Subcutaneous abdominal adipose tissue (tissue), 5 donors: ENCODE results near the gene DLK2.

Experiments
- H3K27ac ChIP-seq: one replicate; pipeline ENCODE4 v1.7.0; 2013; ENCODE audit warnings: low read depth, mild to moderate bottlenecking, inconsistent platforms, low read length, moderate library complexity
- H3K27me3 ChIP-seq, 5 donors: one replicate each; pipeline ENCODE4 v1.7.0; 2013; ENCODE audit warnings: low read length in 5 of 5, inconsistent platforms in 1 of 5; ENCODE audit not compliant: control insufficient read depth in 5 of 5, insufficient read depth in 4 of 5
- H3K36me3 ChIP-seq, 5 donors: one replicate each; pipeline ENCODE4 v1.7.0; 2013; ENCODE audit warnings: low read length in 5 of 5; ENCODE audit not compliant: control insufficient read depth in 5 of 5, insufficient read depth in 5 of 5
- H3K4me1 ChIP-seq, 5 donors: one replicate each; pipeline ENCODE4 v1.7.0; 2013; ENCODE audit warnings: low read length in 5 of 5, mild to moderate bottlenecking in 3 of 5, moderate library complexity in 1 of 5; ENCODE audit not compliant: control insufficient read depth in 5 of 5, insufficient read depth in 5 of 5
- H3K4me3 ChIP-seq, 5 donors: one replicate each; pipeline ENCODE4 v1.7.0; 2013; ENCODE audit warnings: low read length in 5 of 5, low read depth in 1 of 5
- H3K9ac ChIP-seq, 5 donors: one replicate each; pipeline ENCODE4 v1.7.0; 2013; ENCODE audit warnings: low read length in 5 of 5, mild to moderate bottlenecking in 4 of 5, moderate library complexity in 3 of 5
- H3K9me3 ChIP-seq, 5 donors: one replicate each; pipeline ENCODE4 v1.7.0; 2013; ENCODE audit warnings: low read length in 5 of 5; ENCODE audit not compliant: control insufficient read depth in 5 of 5
- donor health status: healthy.
- donor health status: healthy.
- donor health status: healthy.
- donor health status: healthy.
- donor health status: healthy.

DLK2 gene

DNA sequence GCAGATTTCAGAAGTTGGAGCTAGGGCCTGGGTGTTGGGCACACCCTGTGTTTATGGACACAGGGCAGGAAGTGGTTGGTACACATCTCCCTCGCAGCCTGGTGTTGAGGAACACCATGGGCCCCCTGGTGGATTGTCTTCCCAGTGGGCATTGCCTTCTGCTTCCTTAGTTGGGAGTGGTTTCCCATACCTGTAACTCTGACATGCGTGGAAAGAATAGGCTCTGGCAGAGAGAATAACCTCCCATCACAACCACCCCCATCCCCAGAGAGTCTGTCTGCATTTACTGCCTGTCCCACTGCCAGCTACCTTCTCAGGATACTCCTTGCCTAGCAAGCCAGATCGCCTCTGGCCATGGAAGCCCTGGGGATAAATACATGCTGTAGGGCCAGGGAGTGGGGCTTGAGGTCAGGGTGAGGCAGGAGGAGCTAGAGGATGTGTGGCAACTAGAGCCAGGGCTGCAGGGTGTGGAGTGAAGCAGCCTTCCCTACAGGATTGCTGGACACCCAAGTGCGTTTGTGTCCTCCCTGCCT is 40.1 kb upstream of the DLK2 start:
- no peaks in the 10 kb centered on the region for H3K9me3 ChIP-seq
- H3K9ac ChIP-seq, result no peak overlapping the region
- H3K4me3 ChIP-seq, result no peak overlapping the region
- H3K4me1 ChIP-seq, result peaks cover 5 to 46% (median 15%) of the 10 kb centered on the region in 5 donors
- peaks cover 2 to 35% (median 31%) of the 10 kb centered on the region in 5 donors for H3K36me3 ChIP-seq
- no peaks in the 10 kb centered on the region for H3K27me3 ChIP-seq
- no peak overlapping the region for H3K27ac ChIP-seq

DNA sequence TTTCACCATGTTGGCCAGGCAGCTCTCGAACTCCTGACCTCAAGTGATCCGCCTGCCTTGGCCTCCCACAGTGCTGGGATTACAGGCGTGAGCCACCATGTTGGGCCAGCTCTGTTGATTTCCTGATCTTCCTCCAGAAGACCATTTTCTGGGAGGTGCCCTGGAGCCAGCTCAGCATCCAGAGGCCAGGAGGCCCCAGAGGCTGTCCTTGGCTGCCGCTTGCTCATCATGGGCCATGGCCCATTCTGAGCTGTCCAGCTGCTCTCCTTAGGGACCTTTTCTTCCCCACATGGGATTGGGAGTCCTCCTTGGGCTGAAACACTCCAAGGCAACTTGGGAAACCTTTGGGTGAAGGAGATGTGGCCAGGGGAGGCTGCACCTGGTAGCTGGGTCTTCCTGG is 39.4 kb upstream of the DLK2 start:
- H3K9me3 ChIP-seq, result no peaks in the 10 kb centered on the region
- peaks cover 2 to 31% (median 29%) of the 10 kb centered on the region in 5 donors for H3K36me3 ChIP-seq
- H3K9ac ChIP-seq, result no peak overlapping the region
- peaks cover 5 to 40% (median 14%) of the 10 kb centered on the region in 5 donors for H3K4me1 ChIP-seq
- H3K27me3 ChIP-seq, result no peaks in the 10 kb centered on the region
- H3K4me3 ChIP-seq, result no peak overlapping the region
- no peak overlapping the region for H3K27ac ChIP-seq

DNA sequence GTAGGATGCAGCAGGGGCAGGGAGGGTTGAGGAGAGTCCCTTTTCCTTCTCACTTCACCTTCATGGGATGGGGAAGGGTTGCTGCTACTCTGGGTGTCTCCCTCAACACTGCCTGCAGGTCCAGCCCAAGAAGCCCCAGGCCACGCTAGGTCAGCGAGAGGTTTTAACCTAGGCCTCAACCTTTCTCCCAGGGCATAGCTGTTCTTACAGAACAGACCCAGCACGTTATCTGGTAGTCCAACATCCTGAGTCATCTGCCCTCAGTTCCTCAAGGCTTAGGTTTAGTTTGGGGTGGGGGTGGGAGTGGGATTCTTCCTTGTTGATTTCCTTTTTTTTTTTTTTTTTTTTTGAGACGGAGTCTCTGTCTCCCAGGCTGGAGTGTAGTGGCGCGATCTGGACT is 39.0 kb upstream of the DLK2 start:
- H3K9me3 ChIP-seq, result no peaks in the 10 kb centered on the region
- peaks cover 5 to 35% (median 12%) of the 10 kb centered on the region in 5 donors for H3K4me1 ChIP-seq
- H3K27ac ChIP-seq, result no peak overlapping the region
- H3K9ac ChIP-seq, result no peak overlapping the region
- H3K36me3 ChIP-seq, result peaks cover 0 to 31% (median 26%) of the 10 kb centered on the region in 5 donors
- no peak overlapping the region for H3K4me3 ChIP-seq
- no peaks in the 10 kb centered on the region for H3K27me3 ChIP-seq

DNA sequence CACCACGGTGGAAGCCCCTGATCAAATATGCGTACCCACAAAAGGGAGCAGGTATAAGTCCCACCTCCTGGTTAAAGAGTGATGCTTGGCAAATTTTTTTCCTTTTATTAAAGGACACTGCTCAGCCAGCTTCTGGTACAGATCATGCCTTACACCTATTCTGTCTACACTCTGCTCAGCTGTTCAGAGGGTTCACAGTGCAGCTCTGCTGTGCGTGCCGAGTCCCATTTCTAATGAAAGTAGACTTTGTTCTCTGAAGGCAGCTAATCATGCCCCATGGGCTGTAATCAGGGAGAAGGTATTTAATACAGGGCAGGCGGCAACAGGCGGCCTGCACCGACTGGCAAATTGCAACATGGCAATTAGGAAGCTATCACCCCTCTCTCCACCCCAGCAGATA is 38.5 kb upstream of the DLK2 start:
- Histone ChIP-seq H3K36me3 (peaks cover 0 to 27% (median 21%) of the 10 kb centered on the region in 5 donors), H3K9me3 (no peaks in the 10 kb centered on the region), H3K27ac (no peak overlapping the region), H3K4me1 (peaks cover 4 to 30% (median 12%) of the 10 kb centered on the region in 5 donors), H3K27me3 (no peaks in the 10 kb centered on the region), H3K9ac (no peak overlapping the region), H3K4me3 (no peak overlapping the region)

DNA sequence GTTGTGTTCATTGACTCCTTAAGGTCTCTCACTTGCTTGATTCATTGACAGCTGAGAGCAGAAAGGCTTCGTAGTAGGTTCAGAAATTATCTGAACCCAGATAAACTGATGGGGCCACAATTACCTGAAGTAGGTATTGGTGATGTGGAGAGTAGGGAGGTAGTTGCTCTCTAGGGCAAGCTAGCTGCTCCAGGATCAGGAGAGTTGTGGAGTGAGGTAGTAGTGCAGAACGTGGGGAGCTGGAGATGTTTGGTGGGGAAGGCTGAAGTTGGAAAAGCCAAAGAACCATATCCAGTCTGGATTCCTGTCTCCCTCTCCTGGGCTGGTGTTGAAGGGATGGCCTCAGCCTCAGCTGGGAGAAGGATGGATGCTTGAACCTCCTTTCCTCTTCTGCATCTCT is 37.9 kb upstream of the DLK2 start:
- Histone ChIP-seq H3K36me3 (peaks cover 0 to 21% (median 15%) of the 10 kb centered on the region in 5 donors), H3K9me3 (no peaks in the 10 kb centered on the region), H3K27ac (no peak overlapping the region), H3K27me3 (no peaks in the 10 kb centered on the region), H3K4me1 (peaks cover 4 to 26% (median 12%) of the 10 kb centered on the region in 5 donors), H3K4me3 (no peak overlapping the region), H3K9ac (no peak overlapping the region)

DNA sequence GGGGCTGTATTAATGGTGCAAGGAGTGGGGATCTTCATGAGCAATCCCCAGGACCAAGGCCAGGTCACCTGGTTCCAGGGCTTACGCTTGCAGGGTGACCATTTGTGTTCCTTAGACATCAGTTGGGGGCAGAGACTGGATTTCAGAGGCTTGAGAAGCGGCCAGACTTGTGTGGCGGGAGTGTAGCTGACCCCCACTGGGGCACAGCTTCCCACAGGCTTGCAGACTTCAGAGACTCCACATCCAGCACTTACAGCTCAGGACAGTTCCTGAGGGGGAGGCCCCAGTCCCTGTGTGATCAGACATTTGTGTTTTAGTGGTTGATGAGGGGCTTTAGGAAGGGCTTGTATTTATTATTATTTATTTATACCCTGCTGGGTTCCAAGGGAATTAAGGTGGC is 37.3 kb upstream of the DLK2 start:
- H3K9ac ChIP-seq, result no peak overlapping the region

DNA sequence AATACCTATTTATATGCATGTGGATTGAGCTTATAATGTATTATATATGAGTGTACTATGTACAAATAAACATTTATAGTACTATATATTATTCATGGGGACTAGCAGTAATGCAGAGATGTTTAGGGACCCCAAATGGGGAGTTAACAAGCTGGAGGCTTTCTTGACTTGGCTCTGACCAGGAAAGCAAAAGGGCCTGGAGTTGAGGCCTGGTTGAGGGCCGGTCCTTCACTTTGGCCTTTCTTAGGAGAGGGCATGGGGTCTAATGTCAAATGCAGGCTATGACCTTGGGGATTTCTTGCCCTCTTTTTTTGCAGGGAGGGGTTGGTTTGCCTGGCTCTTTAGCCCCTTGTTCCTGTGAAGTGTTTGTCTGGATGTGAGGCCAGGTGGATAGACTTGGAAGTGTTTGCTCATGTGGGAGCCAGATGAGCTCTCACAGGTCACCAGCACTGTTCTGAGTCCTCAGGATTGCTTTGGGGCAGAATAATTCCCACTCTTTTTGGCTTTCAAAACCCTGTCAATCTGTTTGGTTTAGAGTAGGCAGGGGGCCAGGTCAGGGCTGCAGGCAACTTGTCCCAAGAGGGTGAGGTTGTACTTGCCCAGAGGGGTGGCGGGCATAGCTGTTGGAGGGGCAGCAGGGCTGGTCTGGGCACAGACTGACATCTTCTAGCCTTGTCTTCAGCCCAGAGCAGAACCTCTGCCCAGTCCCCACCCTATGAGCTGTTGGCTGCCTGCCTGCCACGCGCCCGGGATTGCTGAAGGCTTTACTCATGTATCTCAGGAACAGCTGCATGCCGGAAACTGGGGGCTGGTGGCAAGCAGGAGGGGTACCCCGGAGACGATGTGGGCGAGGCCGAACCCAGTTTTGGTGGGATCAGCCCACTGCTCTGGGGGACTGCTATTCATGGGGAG is 36.7 kb upstream of the DLK2 start:
- Histone ChIP-seq H3K36me3 (peaks cover 0 to 12% (median 3%) of the 10 kb centered on the region in 5 donors), H3K4me1 (peaks cover 4 to 23% (median 12%) of the 10 kb centered on the region in 5 donors), H3K9me3 (no peaks in the 10 kb centered on the region), H3K4me3 (no peak overlapping the region), H3K27me3 (no peaks in the 10 kb centered on the region), H3K27ac (no peak overlapping the region), H3K9ac (peak overlapping the region in 1 of 5 donors; percentile 1)

More for the DNA sequence above, 37.3 kb upstream of the DLK2 start:
- H3K27me3 ChIP-seq, result no peaks in the 10 kb centered on the region
- no peak overlapping the region for H3K4me3 ChIP-seq
- H3K9me3 ChIP-seq, result no peaks in the 10 kb centered on the region
- no peak overlapping the region for H3K27ac ChIP-seq
- peaks cover 4 to 26% (median 12%) of the 10 kb centered on the region in 5 donors for H3K4me1 ChIP-seq
- peaks cover 0 to 16% (median 10%) of the 10 kb centered on the region in 5 donors for H3K36me3 ChIP-seq

DNA sequence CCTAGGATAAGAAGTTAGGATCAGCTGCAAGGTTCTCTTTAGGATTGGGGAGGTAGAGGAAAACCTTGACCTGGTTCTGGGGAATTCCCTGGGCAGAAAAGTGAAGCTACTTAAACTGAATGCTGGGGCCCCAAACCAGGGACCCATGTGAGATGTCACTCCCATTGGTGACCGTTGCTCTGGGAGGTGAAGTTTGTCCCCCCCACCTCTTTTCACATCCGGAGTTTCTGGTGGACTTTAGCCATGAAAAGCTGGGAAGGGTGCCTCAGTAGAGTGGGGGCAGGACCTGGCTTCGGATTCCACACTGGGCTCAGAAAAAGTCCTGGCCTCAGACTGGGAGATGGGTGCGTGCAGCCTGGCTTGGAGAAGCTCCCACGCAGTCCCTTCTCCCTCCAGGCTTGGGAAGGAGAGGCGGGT is 35.2 kb upstream of the DLK2 start:
- Histone ChIP-seq H3K9me3 (no peaks in the 10 kb centered on the region), H3K4me1 (peaks cover 4 to 27% (median 12%) of the 10 kb centered on the region in 5 donors), H3K36me3 (peaks cover 2 to 15% (median 8%) of the 10 kb centered on the region in 5 donors), H3K9ac (peak overlapping the region in 1 of 5 donors; percentile 30), H3K4me3 (no peak overlapping the region), H3K27me3 (no peaks in the 10 kb centered on the region), H3K27ac (no peak overlapping the region)

DNA sequence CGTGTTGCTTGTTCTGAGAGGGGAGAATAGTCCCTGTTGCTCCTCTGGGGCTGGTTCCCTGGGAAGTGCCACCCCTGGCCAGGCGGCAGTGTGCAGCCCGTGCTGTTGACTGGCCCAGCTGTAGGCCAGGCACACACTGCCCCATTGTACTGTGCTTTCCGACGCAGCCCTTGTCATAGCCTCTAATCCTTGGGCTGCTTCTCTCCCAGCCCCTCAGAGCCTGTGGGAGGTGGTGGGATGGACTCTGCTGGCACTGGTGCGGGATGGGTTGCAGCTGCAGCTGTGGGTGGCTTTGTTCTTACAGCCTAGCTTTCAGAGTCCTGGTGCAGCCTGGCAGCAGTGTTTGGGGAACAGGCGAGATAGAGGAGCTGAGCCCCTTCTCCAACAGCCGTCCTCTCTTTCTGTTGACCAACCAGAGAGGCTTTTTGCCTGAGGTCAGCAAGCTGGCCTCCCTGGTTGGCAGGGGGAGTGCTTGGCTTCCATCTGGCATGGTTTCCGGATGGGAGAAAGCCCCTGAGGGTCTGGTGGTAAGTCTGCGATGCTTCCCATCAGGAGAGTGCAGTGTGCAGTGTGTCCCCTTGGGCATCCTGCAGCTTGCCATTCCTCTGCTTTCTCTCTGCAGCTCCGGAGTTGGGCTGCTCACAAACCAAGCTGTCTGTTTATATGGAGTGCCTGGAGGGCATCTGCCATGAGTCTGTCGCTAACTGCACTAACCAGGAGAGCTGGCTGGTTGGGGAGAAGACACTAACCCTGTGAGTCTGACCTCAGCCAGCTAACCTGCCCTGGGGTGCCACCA is 34.1 kb upstream of the DLK2 start:
- Histone ChIP-seq H3K27ac (no peak overlapping the region), H3K27me3 (no peaks in the 10 kb centered on the region), H3K4me3 (no peak overlapping the region), H3K36me3 (peaks cover 3 to 15% (median 12%) of the 10 kb centered on the region in 5 donors), H3K4me1 (peaks cover 2 to 24% (median 12%) of the 10 kb centered on the region in 5 donors), H3K9me3 (no peaks in the 10 kb centered on the region), H3K9ac (no peak overlapping the region)
